ENCODE results near the gene UBXN1. TPM values are rescaled to one million over a fixed set of nuclear protein-coding genes. Genes with fewer than 3 reads are reported as not detected.

UBXN1 gene
- total RNA-seq, 1 experiment from 2014 or later, result 94.2 TPM

DNA sequence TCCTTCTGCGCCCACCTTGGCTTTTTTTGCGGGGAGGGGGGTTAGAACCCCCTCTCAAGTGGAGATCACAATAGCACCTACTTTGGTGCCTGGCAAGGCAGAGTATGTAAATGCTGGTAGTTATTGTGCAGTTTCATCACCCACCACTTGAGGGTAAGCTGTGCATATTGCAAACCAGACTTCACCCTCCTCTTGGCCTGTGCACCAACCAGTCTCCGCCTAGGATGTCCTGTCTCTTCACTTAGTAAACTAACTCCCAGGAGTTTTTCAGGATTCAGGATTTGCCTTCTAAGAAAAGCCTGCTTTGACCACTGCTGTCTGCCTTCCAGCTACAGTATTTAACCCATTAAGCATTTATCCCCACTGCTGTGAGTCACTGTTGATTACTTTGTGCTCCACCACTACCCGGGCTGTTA lies 2.0 kb upstream of the UBXN1 start:
- Histone ChIP-seq H3K9ac (ENCODE audit: low read length) (no peak overlapping the region), H3K27ac (ENCODE audit: low read depth, low read length) (peak overlapping the region; percentile 36; the same call in 1 of the 2 replicates), H3K79me2 (ENCODE audit: insufficient read depth, low read length) (peaks cover 30% of the 10 kb centered on the region), H3K36me3 (ENCODE audit: control insufficient read depth in 1 of 2, insufficient read depth in 2 of 2, low read length in 2 of 2) (peaks cover 4 to 11% of the 10 kb centered on the region in 2 experiments; a peak in 3 of 4 replicates), H3K27me3 (ENCODE audit: insufficient read depth, low read length) (no peaks in the 10 kb centered on the region), H3K9me3 (ENCODE audit: control insufficient read depth in 1 of 2, insufficient read depth in 1 of 2, low read depth in 1 of 2, low read length in 2 of 2) (no peaks in the 10 kb centered on the region), H3K4me2 (ENCODE audit: low read length) (peak overlapping the region; percentile 4; the same call in 1 of the 2 replicates), H3K9me2 (ENCODE audit: insufficient read depth) (no peaks in the 10 kb centered on the region), H3K4me1 (ENCODE audit: control insufficient read depth in 1 of 2, insufficient read depth in 2 of 2, low read length in 2 of 2) (peaks cover 23 to 41% of the 10 kb centered on the region in 2 experiments), H2AFZ (ENCODE audit: low read depth, low read length, poor library complexity, severe bottlenecking) (peak overlapping the region; percentile 33), H4K20me1 (ENCODE audit: insufficient read depth) (no peaks in the 10 kb centered on the region), H3K4me3 (replicated peaks in 1 of 2; ENCODE audit: low read depth in 1 of 2, low read length in 2 of 2) (no peak overlapping the region)
- ATAC-seq, result peak; percentile 88
- DNase-seq (ENCODE audit: low read depth, low spot score), result peak; percentile 67
- ChIA-PET CTCF (interaction anchor here (1.0 to 3.1 kb wide), 7 partner anchors 9 to 286 kb away, joined by 3 to 16 read pairs (median 6); partner anchors contain the start of genes HNRNPUL2, LBHD1, LRRN4CL and TAF6L), RAD21 (ENCODE audit: low non-redundant PET in 1 of 2, low total read pairs in 2 of 2, uncharacterized antibody in 2 of 2, unreplicated experiment in 2 of 2) (interaction anchor here in 1 of 2 experiments (0.6 kb wide), 1 partner anchor 107 kb away, joined by 4 read pairs; no protein-coding TSS in a partner anchor), POLR2A (interaction anchor here (0.6 to 3.0 kb wide), 16 partner anchors 9 to 286 kb away, joined by 3 to 21 read pairs (median 4); partner anchors contain the start of genes AHNAK, C11orf98, CSKMT and EEF1G)
- TF ChIP-seq, protein P1, sequence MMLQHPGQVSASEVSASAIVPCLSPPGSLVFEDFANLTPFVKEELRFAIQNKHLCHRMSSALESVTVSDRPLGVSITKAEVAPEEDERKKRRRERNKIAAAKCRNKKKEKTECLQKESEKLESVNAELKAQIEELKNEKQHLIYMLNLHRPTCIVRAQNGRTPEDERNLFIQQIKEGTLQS (IDR thresholded peaks at IDR 0.05), result no peak
- TF ChIP-seq ZNF274 (IDR thresholded peaks at IDR 0.05; ENCODE audit: low read depth, low read length) (no peak), CEBPB (IDR thresholded peaks at IDR 0.05; ENCODE audit: low read depth) (no peak), CBX3 (IDR thresholded peaks at IDR 0.05; ENCODE audit: low read depth) (no peak), SIN3A (IDR thresholded peaks at IDR 0.05; ENCODE audit: low read depth) (no peak), ZFX (IDR thresholded peaks at IDR 0.05) (no peak), FOSL1 (IDR thresholded peaks at IDR 0.05; ENCODE audit: low read depth) (no peak), SRF (IDR thresholded peaks at IDR 0.05; ENCODE audit: low read depth) (no peak), POLR2AphosphoS5 (IDR thresholded peaks at IDR 0.05; ENCODE audit: low read depth, low read length) (0 out of 2 replicates have a peak, but pooled peaks have one; percentile 40), EZH2phosphoT487 (IDR thresholded peaks at IDR 0.05; ENCODE audit: borderline replicate concordance) (no peak), TCF7L2 (IDR thresholded peaks at IDR 0.05; ENCODE audit: borderline replicate concordance, extremely low read depth, insufficient read depth, insufficient read length) (no peak), RAD21 (IDR thresholded peaks at IDR 0.05; ENCODE audit: low read depth) (no peak), JUND (IDR thresholded peaks at IDR 0.05) (no peak)
- TF ChIP-seq, protein P2, sequence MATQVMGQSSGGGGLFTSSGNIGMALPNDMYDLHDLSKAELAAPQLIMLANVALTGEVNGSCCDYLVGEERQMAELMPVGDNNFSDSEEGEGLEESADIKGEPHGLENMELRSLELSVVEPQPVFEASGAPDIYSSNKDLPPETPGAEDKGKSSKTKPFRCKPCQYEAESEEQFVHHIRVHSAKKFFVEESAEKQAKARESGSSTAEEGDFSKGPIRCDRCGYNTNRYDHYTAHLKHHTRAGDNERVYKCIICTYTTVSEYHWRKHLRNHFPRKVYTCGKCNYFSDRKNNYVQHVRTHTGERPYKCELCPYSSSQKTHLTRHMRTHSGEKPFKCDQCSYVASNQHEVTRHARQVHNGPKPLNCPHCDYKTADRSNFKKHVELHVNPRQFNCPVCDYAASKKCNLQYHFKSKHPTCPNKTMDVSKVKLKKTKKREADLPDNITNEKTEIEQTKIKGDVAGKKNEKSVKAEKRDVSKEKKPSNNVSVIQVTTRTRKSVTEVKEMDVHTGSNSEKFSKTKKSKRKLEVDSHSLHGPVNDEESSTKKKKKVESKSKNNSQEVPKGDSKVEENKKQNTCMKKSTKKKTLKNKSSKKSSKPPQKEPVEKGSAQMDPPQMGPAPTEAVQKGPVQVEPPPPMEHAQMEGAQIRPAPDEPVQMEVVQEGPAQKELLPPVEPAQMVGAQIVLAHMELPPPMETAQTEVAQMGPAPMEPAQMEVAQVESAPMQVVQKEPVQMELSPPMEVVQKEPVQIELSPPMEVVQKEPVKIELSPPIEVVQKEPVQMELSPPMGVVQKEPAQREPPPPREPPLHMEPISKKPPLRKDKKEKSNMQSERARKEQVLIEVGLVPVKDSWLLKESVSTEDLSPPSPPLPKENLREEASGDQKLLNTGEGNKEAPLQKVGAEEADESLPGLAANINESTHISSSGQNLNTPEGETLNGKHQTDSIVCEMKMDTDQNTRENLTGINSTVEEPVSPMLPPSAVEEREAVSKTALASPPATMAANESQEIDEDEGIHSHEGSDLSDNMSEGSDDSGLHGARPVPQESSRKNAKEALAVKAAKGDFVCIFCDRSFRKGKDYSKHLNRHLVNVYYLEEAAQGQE (IDR thresholded peaks at IDR 0.05; ENCODE audit: low read depth), result no peak
- TF ChIP-seq, protein P3, sequence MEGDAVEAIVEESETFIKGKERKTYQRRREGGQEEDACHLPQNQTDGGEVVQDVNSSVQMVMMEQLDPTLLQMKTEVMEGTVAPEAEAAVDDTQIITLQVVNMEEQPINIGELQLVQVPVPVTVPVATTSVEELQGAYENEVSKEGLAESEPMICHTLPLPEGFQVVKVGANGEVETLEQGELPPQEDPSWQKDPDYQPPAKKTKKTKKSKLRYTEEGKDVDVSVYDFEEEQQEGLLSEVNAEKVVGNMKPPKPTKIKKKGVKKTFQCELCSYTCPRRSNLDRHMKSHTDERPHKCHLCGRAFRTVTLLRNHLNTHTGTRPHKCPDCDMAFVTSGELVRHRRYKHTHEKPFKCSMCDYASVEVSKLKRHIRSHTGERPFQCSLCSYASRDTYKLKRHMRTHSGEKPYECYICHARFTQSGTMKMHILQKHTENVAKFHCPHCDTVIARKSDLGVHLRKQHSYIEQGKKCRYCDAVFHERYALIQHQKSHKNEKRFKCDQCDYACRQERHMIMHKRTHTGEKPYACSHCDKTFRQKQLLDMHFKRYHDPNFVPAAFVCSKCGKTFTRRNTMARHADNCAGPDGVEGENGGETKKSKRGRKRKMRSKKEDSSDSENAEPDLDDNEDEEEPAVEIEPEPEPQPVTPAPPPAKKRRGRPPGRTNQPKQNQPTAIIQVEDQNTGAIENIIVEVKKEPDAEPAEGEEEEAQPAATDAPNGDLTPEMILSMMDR (IDR thresholded peaks at IDR 0.05 in 2 of 3, conservative IDR thresholded peaks at IDR 0.05 in 1 of 3; ENCODE audit: borderline replicate concordance in 1 of 3, insufficient read depth in 1 of 3, low read depth in 2 of 3, low read length in 2 of 3), result peak in 2 of 3 experiments; percentile 55 to 66; a peak in 4 of 6 replicates
- TF ChIP-seq, protein P4, sequence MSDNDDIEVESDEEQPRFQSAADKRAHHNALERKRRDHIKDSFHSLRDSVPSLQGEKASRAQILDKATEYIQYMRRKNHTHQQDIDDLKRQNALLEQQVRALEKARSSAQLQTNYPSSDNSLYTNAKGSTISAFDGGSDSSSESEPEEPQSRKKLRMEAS (IDR thresholded peaks at IDR 0.05), result no peak
- TF ChIP-seq, protein P5, sequence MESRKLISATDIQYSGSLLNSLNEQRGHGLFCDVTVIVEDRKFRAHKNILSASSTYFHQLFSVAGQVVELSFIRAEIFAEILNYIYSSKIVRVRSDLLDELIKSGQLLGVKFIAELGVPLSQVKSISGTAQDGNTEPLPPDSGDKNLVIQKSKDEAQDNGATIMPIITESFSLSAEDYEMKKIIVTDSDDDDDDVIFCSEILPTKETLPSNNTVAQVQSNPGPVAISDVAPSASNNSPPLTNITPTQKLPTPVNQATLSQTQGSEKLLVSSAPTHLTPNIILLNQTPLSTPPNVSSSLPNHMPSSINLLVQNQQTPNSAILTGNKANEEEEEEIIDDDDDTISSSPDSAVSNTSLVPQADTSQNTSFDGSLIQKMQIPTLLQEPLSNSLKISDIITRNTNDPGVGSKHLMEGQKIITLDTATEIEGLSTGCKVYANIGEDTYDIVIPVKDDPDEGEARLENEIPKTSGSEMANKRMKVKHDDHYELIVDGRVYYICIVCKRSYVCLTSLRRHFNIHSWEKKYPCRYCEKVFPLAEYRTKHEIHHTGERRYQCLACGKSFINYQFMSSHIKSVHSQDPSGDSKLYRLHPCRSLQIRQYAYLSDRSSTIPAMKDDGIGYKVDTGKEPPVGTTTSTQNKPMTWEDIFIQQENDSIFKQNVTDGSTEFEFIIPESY (IDR thresholded peaks at IDR 0.05; ENCODE audit: extremely low read depth, insufficient replicate concordance, low read length), result no peak
- intact Hi-C loops (cut with micrococcal nuclease), result loop anchor here (2.0 kb wide), 1 partner anchor 14 kb away; no protein-coding TSS in a partner anchor
- no TSS peak for BruUV-seq (replicated peaks)

All from HCT116 (cell line).